ENCODE measurements around the gene FAM98A. TPM values are rescaled to one million over a fixed set of nuclear protein-coding genes. Genes with fewer than 3 reads are reported as not detected.

FAM98A gene
- total and polyA plus RNA-seq, 2 donors: 11.1 to 18.9 TPM

- Histone ChIP-seq H3K4me3 (ENCODE audit: low read length in 2 of 2) (no peak overlapping the region), H3K4me1 (ENCODE audit: control insufficient read depth in 2 of 2, insufficient read depth in 2 of 2, low read length in 2 of 2) (no peaks in the 10 kb centered on the region), H3K36me3 (ENCODE audit: control insufficient read depth in 2 of 2, insufficient read depth in 2 of 2, low read length in 1 of 2) (no peaks in the 10 kb centered on the region), H3K9me3 (ENCODE audit: control insufficient read depth in 2 of 2, insufficient read depth in 1 of 2, low read length in 1 of 2) (no peaks in the 10 kb centered on the region), H3K27ac (ENCODE audit: low read depth in 1 of 2, low read length in 1 of 2) (no peak overlapping the region), H3K27me3 (ENCODE audit: control insufficient read depth in 2 of 2, insufficient read depth in 1 of 2, low read length in 1 of 2) (no peaks in the 10 kb centered on the region)
- DNase-seq (ENCODE audit: low read depth in 6 of 9, low spot score in 9 of 9): no peak
These were observed 37.2 kb downstream of the FAM98A start for GRCh38 chr2:33561872-33562271.

- WGBS: 87% methylated on average over 2 of the region's 2 CpGs
- Histone ChIP-seq H3K4me1 (ENCODE audit: control insufficient read depth in 2 of 2, insufficient read depth in 2 of 2, low read length in 2 of 2) (no peaks in the 10 kb centered on the region), H3K4me3 (ENCODE audit: low read length in 2 of 2) (no peak overlapping the region), H3K36me3 (ENCODE audit: control insufficient read depth in 2 of 2, insufficient read depth in 2 of 2, low read length in 1 of 2) (no peaks in the 10 kb centered on the region), H3K27ac (ENCODE audit: low read depth in 1 of 2, low read length in 1 of 2) (no peak overlapping the region), H3K27me3 (ENCODE audit: control insufficient read depth in 2 of 2, insufficient read depth in 1 of 2, low read length in 1 of 2) (no peaks in the 10 kb centered on the region), H3K9me3 (ENCODE audit: control insufficient read depth in 2 of 2, insufficient read depth in 1 of 2, low read length in 1 of 2) (no peaks in the 10 kb centered on the region)
- DNase-seq (ENCODE audit: low read depth in 6 of 9, low spot score in 9 of 9): no peak
These were observed 39.1 kb downstream of the FAM98A start for GRCh38 chr2:33560017-33560416.

- Histone ChIP-seq H3K27ac (ENCODE audit: low read depth in 1 of 2, low read length in 1 of 2) (no peak overlapping the region), H3K27me3 (ENCODE audit: control insufficient read depth in 2 of 2, insufficient read depth in 1 of 2, low read length in 1 of 2) (no peaks in the 10 kb centered on the region), H3K4me3 (ENCODE audit: low read length in 2 of 2) (no peak overlapping the region), H3K9me3 (ENCODE audit: control insufficient read depth in 2 of 2, insufficient read depth in 1 of 2, low read length in 1 of 2) (no peaks in the 10 kb centered on the region), H3K4me1 (ENCODE audit: control insufficient read depth in 2 of 2, insufficient read depth in 2 of 2, low read length in 2 of 2) (no peaks in the 10 kb centered on the region), H3K36me3 (ENCODE audit: control insufficient read depth in 2 of 2, insufficient read depth in 2 of 2, low read length in 1 of 2) (no peaks in the 10 kb centered on the region)
- DNase-seq (ENCODE audit: low read depth in 6 of 9, low spot score in 9 of 9): no peak
- 98% methylated on average over 3 of the region's 3 CpGs for WGBS
These were observed 39.8 kb downstream of the FAM98A start for GRCh38 chr2:33559328-33559727.

DNA sequence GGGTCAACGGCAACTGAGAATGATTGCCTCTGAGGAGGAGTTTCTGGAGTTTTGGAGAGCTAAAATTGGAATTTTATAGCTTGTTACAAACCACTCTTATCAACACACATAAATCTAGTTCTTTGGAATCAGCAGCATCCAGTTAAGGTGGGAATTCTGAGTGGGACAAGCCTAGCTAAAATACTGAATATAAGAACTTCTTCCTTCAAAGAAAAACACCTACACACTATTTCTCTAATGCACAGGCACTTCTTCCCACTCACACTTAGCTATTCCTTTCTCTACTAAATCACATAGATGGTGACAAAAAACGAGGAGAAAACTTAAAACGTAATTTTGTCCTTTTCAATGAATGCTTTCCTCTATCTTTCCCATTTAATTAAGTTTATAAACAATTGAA, 43.4 kb downstream of the FAM98A start:
- WGBS: 90% methylated on average over 3 of the region's 3 CpGs
- no peaks in the 10 kb centered on the region for H3K4me1 ChIP-seq (ENCODE audit: control insufficient read depth in 2 of 2, insufficient read depth in 2 of 2, low read length in 2 of 2)
- no peak overlapping the region for H3K27ac ChIP-seq (ENCODE audit: low read depth in 1 of 2, low read length in 1 of 2)
- no peak for DNase-seq (ENCODE audit: low read depth in 6 of 9, low spot score in 9 of 9)
- no peaks in the 10 kb centered on the region for H3K27me3 ChIP-seq (ENCODE audit: control insufficient read depth in 2 of 2, insufficient read depth in 1 of 2, low read length in 1 of 2)
- H3K9me3 ChIP-seq (ENCODE audit: control insufficient read depth in 2 of 2, insufficient read depth in 1 of 2, low read length in 1 of 2): no peaks in the 10 kb centered on the region
- H3K4me3 ChIP-seq (ENCODE audit: low read length in 2 of 2): no peak overlapping the region
- no peaks in the 10 kb centered on the region for H3K36me3 ChIP-seq (ENCODE audit: control insufficient read depth in 2 of 2, insufficient read depth in 2 of 2, low read length in 1 of 2)

DNA sequence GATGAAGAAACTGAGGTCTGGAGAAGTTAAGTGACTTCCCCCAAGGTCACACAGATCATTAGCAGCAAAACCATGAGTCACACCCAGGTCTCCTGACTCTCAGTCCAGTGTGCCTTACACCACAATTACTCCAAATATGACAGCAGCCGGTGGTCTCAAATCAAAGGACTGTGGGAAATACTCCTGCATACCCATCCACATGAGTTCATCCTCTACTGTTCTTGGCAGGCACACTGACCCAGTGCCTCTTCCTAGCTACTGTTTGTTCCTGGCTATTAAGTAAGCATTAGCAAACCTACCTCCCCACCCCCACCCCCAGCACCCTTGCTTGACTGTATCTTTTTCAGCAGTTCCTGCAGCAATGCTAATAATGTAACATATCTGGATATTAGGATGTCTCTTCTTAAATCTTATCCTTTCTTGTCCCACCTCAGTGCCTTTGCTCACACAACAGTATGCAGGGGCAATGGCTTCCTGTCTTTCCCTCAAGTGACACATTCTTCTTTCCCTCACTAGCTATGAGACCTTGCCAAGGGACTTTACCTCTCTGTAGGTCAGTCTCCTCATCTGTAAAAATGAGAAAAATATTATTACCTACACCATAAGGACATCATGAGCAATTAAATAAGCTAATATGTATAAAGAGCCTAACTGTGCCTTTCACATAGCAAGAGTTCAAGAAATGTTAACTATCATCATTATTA, 46.2 kb downstream of the FAM98A start:
- no peak overlapping the region for H3K27ac ChIP-seq (ENCODE audit: low read depth in 1 of 2, low read length in 1 of 2)
- H3K4me1 ChIP-seq (ENCODE audit: control insufficient read depth in 2 of 2, insufficient read depth in 2 of 2, low read length in 2 of 2): no peaks in the 10 kb centered on the region
- H3K4me3 ChIP-seq (ENCODE audit: low read length in 2 of 2): no peak overlapping the region
- H3K9me3 ChIP-seq (ENCODE audit: control insufficient read depth in 2 of 2, insufficient read depth in 1 of 2, low read length in 1 of 2): no peaks in the 10 kb centered on the region
- no peaks in the 10 kb centered on the region for H3K27me3 ChIP-seq (ENCODE audit: control insufficient read depth in 2 of 2, insufficient read depth in 1 of 2, low read length in 1 of 2)
- 92% methylated on average over 1 of the region's 1 CpG for WGBS
- no peaks in the 10 kb centered on the region for H3K36me3 ChIP-seq (ENCODE audit: control insufficient read depth in 2 of 2, insufficient read depth in 2 of 2, low read length in 1 of 2)
- no peak for DNase-seq (ENCODE audit: low read depth in 6 of 9, low spot score in 9 of 9)

- Histone ChIP-seq H3K27ac (ENCODE audit: low read depth in 1 of 2, low read length in 1 of 2) (no peak overlapping the region), H3K9me3 (ENCODE audit: control insufficient read depth in 2 of 2, insufficient read depth in 1 of 2, low read length in 1 of 2) (no peaks in the 10 kb centered on the region), H3K36me3 (ENCODE audit: control insufficient read depth in 2 of 2, insufficient read depth in 2 of 2, low read length in 1 of 2) (no peaks in the 10 kb centered on the region), H3K27me3 (ENCODE audit: control insufficient read depth in 2 of 2, insufficient read depth in 1 of 2, low read length in 1 of 2) (no peaks in the 10 kb centered on the region), H3K4me3 (ENCODE audit: low read length in 2 of 2) (no peak overlapping the region), H3K4me1 (ENCODE audit: control insufficient read depth in 2 of 2, insufficient read depth in 2 of 2, low read length in 2 of 2) (no peaks in the 10 kb centered on the region)
- DNase-seq (ENCODE audit: low read depth in 6 of 9, low spot score in 9 of 9): no peak
- whole genome bisulfite sequencing: 95% methylated on average over 3 of the region's 3 CpGs
These were observed 48.9 kb downstream of the FAM98A start for GRCh38 chr2:33550206-33550605.

- 99% methylated on average over 4 of the region's 4 CpGs for WGBS
- Histone ChIP-seq H3K4me1 (ENCODE audit: control insufficient read depth in 2 of 2, insufficient read depth in 2 of 2, low read length in 2 of 2) (no peaks in the 10 kb centered on the region), H3K27me3 (ENCODE audit: control insufficient read depth in 2 of 2, insufficient read depth in 1 of 2, low read length in 1 of 2) (no peaks in the 10 kb centered on the region), H3K4me3 (ENCODE audit: low read length in 2 of 2) (no peak overlapping the region), H3K27ac (ENCODE audit: low read depth in 1 of 2, low read length in 1 of 2) (no peak overlapping the region), H3K9me3 (ENCODE audit: control insufficient read depth in 2 of 2, insufficient read depth in 1 of 2, low read length in 1 of 2) (no peaks in the 10 kb centered on the region), H3K36me3 (ENCODE audit: control insufficient read depth in 2 of 2, insufficient read depth in 2 of 2, low read length in 1 of 2) (no peaks in the 10 kb centered on the region)
- no peak for DNase-seq (ENCODE audit: low read depth in 6 of 9, low spot score in 9 of 9)
These were observed 57.9 kb downstream of the FAM98A start for GRCh38 chr2:33541243-33541642.

DNA sequence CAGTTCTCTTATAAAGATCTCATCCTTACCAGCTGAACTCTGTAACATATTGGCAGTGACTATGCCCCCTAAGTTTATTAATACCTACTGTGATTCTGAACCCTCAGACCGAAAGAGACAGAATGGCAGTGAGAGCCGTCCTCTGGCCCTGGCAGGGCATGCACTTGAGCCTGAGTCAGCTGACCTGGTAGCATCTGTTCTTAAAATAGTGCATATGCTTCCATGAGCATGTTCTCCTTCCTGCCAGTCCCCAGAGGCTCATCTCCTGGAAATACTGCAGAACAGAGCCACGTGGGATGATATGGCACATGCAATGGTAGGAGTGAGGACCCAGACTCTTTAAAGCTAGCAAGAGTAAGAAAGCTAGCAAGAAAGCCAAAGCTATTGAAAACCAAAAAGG, 63.7 kb downstream of the FAM98A start:
- Histone ChIP-seq H3K4me3 (ENCODE audit: low read length in 2 of 2) (no peak overlapping the region), H3K27me3 (ENCODE audit: control insufficient read depth in 2 of 2, insufficient read depth in 1 of 2, low read length in 1 of 2) (no peaks in the 10 kb centered on the region), H3K4me1 (ENCODE audit: control insufficient read depth in 2 of 2, insufficient read depth in 2 of 2, low read length in 2 of 2) (no peaks in the 10 kb centered on the region), H3K36me3 (ENCODE audit: control insufficient read depth in 2 of 2, insufficient read depth in 2 of 2, low read length in 1 of 2) (no peaks in the 10 kb centered on the region), H3K27ac (ENCODE audit: low read depth in 1 of 2, low read length in 1 of 2) (no peak overlapping the region), H3K9me3 (ENCODE audit: control insufficient read depth in 2 of 2, insufficient read depth in 1 of 2, low read length in 1 of 2) (no peaks in the 10 kb centered on the region)
- DNase-seq (ENCODE audit: low read depth in 6 of 9, low spot score in 9 of 9): no peak
- 93% methylated on average over 3 of the region's 3 CpGs for WGBS

Measured in thymus (tissue), 11 donors.